Stimulated activated CD4-positive, alpha-beta T cell treated with anti-CD3 and anti-CD28 coated beads, Interleukin-1b, Interleukin-23, amount 100 ng/mL, for 24 hours (primary cell): Measurements from ENCODE around the gene CLIC5.
"Not testable (repeated sequence)": the region's sequence is repeated elsewhere in the genome, so short reads cannot be mapped to it uniquely, and the experiment has no call there.

Experiments
- DNase-seq, 4 experiments: peaks; one replicate each; pipeline ENCODE4 v3.0.0-alpha.2; 2020; ENCODE audit warnings: low read depth in 4 of 4, low spot score in 1 of 4

Gene CLIC5

GRCh38 chr6:45929421-45930361 lies 86.0 kb downstream of the CLIC5 start:
- DNase-seq = no peak

GRCh38 chr6:45928721-45929305 lies 86.8 kb downstream of the CLIC5 start:
- no peak for DNase-seq

- no peak for DNase-seq
Observed at GRCh38 chr6:45927421-45928320, 88.0 kb downstream of the CLIC5 start.

- DNase-seq = not testable (repeated sequence)
Observed at GRCh38 chr6:45926423-45926822, 89.2 kb downstream of the CLIC5 start.

GRCh38 chr6:45924763-45925342 lies 90.8 kb downstream of the CLIC5 start:
- DNase-seq = no peak

GRCh38 chr6:45923831-45924391 lies 91.7 kb downstream of the CLIC5 start:
- DNase-seq = peak; percentile 12 to 51 (median 16)

GRCh38 chr6:45922728-45923351 lies 92.8 kb downstream of the CLIC5 start:
- peak in 3 of 4 experiments; percentile 16 to 30 (median 28) for DNase-seq

- DNase-seq = no peak
Observed at GRCh38 chr6:45921691-45922281, 93.9 kb downstream of the CLIC5 start.

- no peak for DNase-seq
Observed at GRCh38 chr6:45920819-45921511, 94.7 kb downstream of the CLIC5 start.

GRCh38 chr6:45917439-45917838 lies 98.2 kb downstream of the CLIC5 start:
- DNase-seq = no peak

GRCh38 chr6:45916692-45917091 lies 99.0 kb downstream of the CLIC5 start:
- no peak for DNase-seq

- no peak for DNase-seq
Observed at GRCh38 chr6:45915780-45916468, 99.7 kb downstream of the CLIC5 start.

- DNase-seq = no peak
Observed at GRCh38 chr6:45911691-45912090, 104.0 kb downstream of the CLIC5 start.

GRCh38 chr6:45903959-45904358 lies 111.7 kb downstream of the CLIC5 start:
- no peak for DNase-seq

GRCh38 chr6:45902984-45903383 lies 112.7 kb downstream of the CLIC5 start:
- no peak for DNase-seq

GRCh38 chr6:45901767-45902650 lies 113.7 kb downstream of the CLIC5 start:
- no peak for DNase-seq
